ENCODE results near the gene C10orf90. TPM values are rescaled to one million over a fixed set of nuclear protein-coding genes. Genes with fewer than 3 reads are reported as not detected.
A peak's percentile ranks its signal among the peaks of the same experiment; 100 is the strongest.

C10orf90 gene
- total RNA-seq, 1 experiment from 2014 or later: 0.67 TPM

- ChIA-PET POLR2A (no interaction called here), CTCF (no interaction called here)
- intact Hi-C loops (cut with micrococcal nuclease; ENCODE audit: unreplicated experiment): no loop called here
- Histone ChIP-seq H3K27me3 (ENCODE audit: control insufficient read depth, insufficient read depth, low read length) (no peaks in the 10 kb centered on the region), H3K4me1 (ENCODE audit: control insufficient read depth, insufficient read depth, low read length) (no peaks in the 10 kb centered on the region), H3K9me3 (ENCODE audit: control insufficient read depth, insufficient read depth, low read depth, low read length) (no peaks in the 10 kb centered on the region), H3K36me3 (ENCODE audit: control insufficient read depth, insufficient read depth, low read length) (no peaks in the 10 kb centered on the region), H3K4me3 (ENCODE audit: low read depth in 2 of 2, low read length in 2 of 2) (no peak overlapping the region), H3K27ac (ENCODE audit: low read length) (no peak overlapping the region)
- in situ Hi-C loops (cut with HindIII; ENCODE audit: low pct_unique_long_range_greater_than_20kb, low sequenced_read_pairs): no loop called here
- BruUV-seq (replicated peaks): no TSS peak
- no peak for DNase-seq (ENCODE audit: low read depth, low spot score)
- TF ChIP-seq CTCF (IDR thresholded peaks at IDR 0.05) (no peak), TCF7L2 (IDR thresholded peaks at IDR 0.05; ENCODE audit: low read depth, low read length) (peak; percentile 28; the same call in 1 of the 2 replicates), REST (IDR thresholded peaks at IDR 0.05; ENCODE audit: insufficient read depth in 1 of 2, low read depth in 2 of 2, low read length in 1 of 2) (no peak), POLR2AphosphoS5 (IDR thresholded peaks at IDR 0.05; ENCODE audit: low read depth, low read length) (no peak), SIN3A (IDR thresholded peaks at IDR 0.05; ENCODE audit: borderline replicate concordance, insufficient read depth, low read depth, low read length) (no peak)
- peak; percentile 71 for ATAC-seq
These were observed 131.9 kb downstream of the C10orf90 start for GRCh38 chr10:126538439-126539135.

- intact Hi-C loops (cut with micrococcal nuclease; ENCODE audit: unreplicated experiment) (no loop called here), in situ Hi-C loops (cut with HindIII; ENCODE audit: low pct_unique_long_range_greater_than_20kb, low sequenced_read_pairs) (no loop called here)
- DNase-seq (ENCODE audit: low read depth, low spot score) (no peak), ATAC-seq (no peak)
- ChIA-PET CTCF (no interaction called here), POLR2A (no interaction called here)
- H3K27ac ChIP-seq (ENCODE audit: low read length): no peak overlapping the region
- H3K9me3 ChIP-seq (ENCODE audit: control insufficient read depth, insufficient read depth, low read depth, low read length): no peaks in the 10 kb centered on the region
- TF ChIP-seq TCF7L2 (IDR thresholded peaks at IDR 0.05; ENCODE audit: low read depth, low read length) (no peak), CTCF (IDR thresholded peaks at IDR 0.05) (no peak), POLR2AphosphoS5 (IDR thresholded peaks at IDR 0.05; ENCODE audit: low read depth, low read length) (no peak), REST (IDR thresholded peaks at IDR 0.05; ENCODE audit: insufficient read depth in 1 of 2, low read depth in 2 of 2, low read length in 1 of 2) (no peak), SIN3A (IDR thresholded peaks at IDR 0.05; ENCODE audit: borderline replicate concordance, insufficient read depth, low read depth, low read length) (no peak)
- H3K4me1 ChIP-seq (ENCODE audit: control insufficient read depth, insufficient read depth, low read length): no peaks in the 10 kb centered on the region
- no TSS peak for BruUV-seq (replicated peaks)
- no peaks in the 10 kb centered on the region for H3K36me3 ChIP-seq (ENCODE audit: control insufficient read depth, insufficient read depth, low read length)
- H3K27me3 ChIP-seq (ENCODE audit: control insufficient read depth, insufficient read depth, low read length): no peaks in the 10 kb centered on the region
- no peak overlapping the region for H3K4me3 ChIP-seq (ENCODE audit: low read depth in 2 of 2, low read length in 2 of 2)
These were observed 133.8 kb downstream of the C10orf90 start for GRCh38 chr10:126536656-126537055.
